Measurements from ENCODE around the gene SEMA5B.

GRCh38 chr3:122944671-122945161, 82.8 kb downstream of the SEMA5B start:
- no peak for TF ChIP-seq CTCF (IDR thresholded peaks at IDR 0.05)
- TF ChIP-seq POLR2A (IDR thresholded peaks at IDR 0.05) = no peak
